ENCODE data around the gene AFF3.

AFF3 gene

GRCh38 chr2:99631700-99632099 lies 510.7 kb downstream of the AFF3 start:
- no peak for DNase-seq (ENCODE audit: low spot score)

GRCh38 chr2:99629320-99629719 lies 513.1 kb downstream of the AFF3 start:
- DNase-seq (ENCODE audit: low spot score): no peak

- DNase-seq (ENCODE audit: low spot score): no peak
Observed at GRCh38 chr2:99626158-99626557, 516.2 kb downstream of the AFF3 start.

- DNase-seq (ENCODE audit: low spot score): no peak
Observed at GRCh38 chr2:99624677-99625076, 517.7 kb downstream of the AFF3 start.

GRCh38 chr2:99623613-99624012 lies 518.8 kb downstream of the AFF3 start:
- no peak for DNase-seq (ENCODE audit: low spot score)

GRCh38 chr2:99623035-99623434 lies 519.4 kb downstream of the AFF3 start:
- DNase-seq (ENCODE audit: low spot score): no peak

- no peak for DNase-seq (ENCODE audit: low spot score)
Observed at GRCh38 chr2:99622534-99622933, 519.9 kb downstream of the AFF3 start.

GRCh38 chr2:99621774-99622173 lies 520.6 kb downstream of the AFF3 start:
- no peak for DNase-seq (ENCODE audit: low spot score)

- no peak for DNase-seq (ENCODE audit: low spot score)
Observed at GRCh38 chr2:99621106-99621505, 521.3 kb downstream of the AFF3 start.

- DNase-seq (ENCODE audit: low spot score): no peak
Observed at GRCh38 chr2:99619151-99619550, 523.2 kb downstream of the AFF3 start.

- no peak for DNase-seq (ENCODE audit: low spot score)
Observed at GRCh38 chr2:99618579-99619097, 523.8 kb downstream of the AFF3 start.

GRCh38 chr2:99617811-99618210 lies 524.6 kb downstream of the AFF3 start:
- DNase-seq (ENCODE audit: low spot score): no peak

GRCh38 chr2:99615247-99615771 lies 527.1 kb downstream of the AFF3 start:
- DNase-seq (ENCODE audit: low spot score): no peak

GRCh38 chr2:99613980-99614379 lies 528.4 kb downstream of the AFF3 start:
- no peak for DNase-seq (ENCODE audit: low spot score)

- DNase-seq (ENCODE audit: low spot score): no peak
Observed at GRCh38 chr2:99611786-99612185, 530.6 kb downstream of the AFF3 start.

- DNase-seq (ENCODE audit: low spot score): no peak
Observed at GRCh38 chr2:99611034-99611433, 531.4 kb downstream of the AFF3 start.

GRCh38 chr2:99609851-99610381 lies 532.5 kb downstream of the AFF3 start:
- DNase-seq (ENCODE audit: low spot score): no peak

GRCh38 chr2:99608861-99609260 lies 533.5 kb downstream of the AFF3 start:
- DNase-seq (ENCODE audit: low spot score): no peak

- no peak for DNase-seq (ENCODE audit: low spot score)
Observed at GRCh38 chr2:99607861-99608491, 534.4 kb downstream of the AFF3 start.

- no peak for DNase-seq (ENCODE audit: low spot score)
Observed at GRCh38 chr2:99607454-99607853, 534.9 kb downstream of the AFF3 start.

GRCh38 chr2:99605036-99605435 lies 537.4 kb downstream of the AFF3 start:
- DNase-seq (ENCODE audit: low spot score): no peak

GRCh38 chr2:99602476-99602875 lies 539.9 kb downstream of the AFF3 start:
- no peak for DNase-seq (ENCODE audit: low spot score)

- no peak for DNase-seq (ENCODE audit: low spot score)
Observed at GRCh38 chr2:99600981-99601651, 541.3 kb downstream of the AFF3 start.

Measured in ecto neural progenitor cell (in vitro differentiated cells).